ENCODE results near the gene ASB10.

The ASB10 gene

DNA sequence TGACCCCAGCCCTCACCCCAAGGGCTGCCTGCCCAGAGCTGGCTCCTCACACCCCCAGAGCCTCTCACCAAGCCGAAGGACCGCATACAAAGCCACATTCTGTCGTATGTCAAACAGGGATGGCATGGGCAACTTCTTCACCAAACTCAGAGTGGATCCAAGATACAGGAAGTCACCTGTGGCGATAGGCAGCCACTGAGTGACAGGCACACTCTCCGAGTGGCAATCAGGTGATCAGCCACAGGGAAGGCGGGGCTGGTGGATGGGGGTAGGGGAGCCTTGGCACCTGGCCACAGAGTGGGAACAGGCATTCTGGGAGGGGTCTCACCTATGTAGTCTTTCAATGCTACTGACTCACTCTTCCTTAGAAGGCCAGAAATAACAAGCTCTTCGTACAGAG is 7.1 kb upstream of the ASB10 start:
- Histone ChIP-seq H3K27ac (ENCODE audit: low read depth, low read length) (no peak overlapping the region), H3K79me2 (ENCODE audit: control insufficient read depth, insufficient read depth, low read length) (no peaks in the 10 kb centered on the region), H3K4me2 (ENCODE audit: low read length) (no peak overlapping the region), H3K4me3 (ENCODE audit: low read length) (no peak overlapping the region), H3K9ac (ENCODE audit: low read length) (no peak overlapping the region), H2BK5ac (ENCODE audit: low read length) (no peak overlapping the region), H2BK15ac (replicated peaks; ENCODE audit: low read depth) (no peak overlapping the region), H4K8ac (ENCODE audit: low read depth, low read length) (no peak overlapping the region), H3K79me1 (ENCODE audit: low read length) (no peaks in the 10 kb centered on the region), H4K5ac (ENCODE audit: low read length) (no peak overlapping the region), H2AK5ac (ENCODE audit: low read length) (no peak overlapping the region), H2BK120ac (ENCODE audit: low read depth, low read length) (no peak overlapping the region), H3K27me3 (ENCODE audit: insufficient read depth, low read length, poor library complexity) (no peaks in the 10 kb centered on the region), H3K4ac (ENCODE audit: low read depth, low read length) (no peak overlapping the region), H3K36me3 (ENCODE audit: control insufficient read depth, insufficient read depth, low read length) (no peaks in the 10 kb centered on the region), H3K56ac (ENCODE audit: low read length) (no peak overlapping the region), H3K4me1 (ENCODE audit: control insufficient read depth, low read depth, low read length) (no peaks in the 10 kb centered on the region), H3K18ac (ENCODE audit: low read length) (no peak overlapping the region), H3K23ac (ENCODE audit: low read length) (no peak overlapping the region)
- no peak for DNase-seq
- no CpG with 5 or more reads among the region's 7 CpGs for WGBS (ENCODE audit: extremely low coverage, insufficient coverage, low lambda C conversion rate)

DNA sequence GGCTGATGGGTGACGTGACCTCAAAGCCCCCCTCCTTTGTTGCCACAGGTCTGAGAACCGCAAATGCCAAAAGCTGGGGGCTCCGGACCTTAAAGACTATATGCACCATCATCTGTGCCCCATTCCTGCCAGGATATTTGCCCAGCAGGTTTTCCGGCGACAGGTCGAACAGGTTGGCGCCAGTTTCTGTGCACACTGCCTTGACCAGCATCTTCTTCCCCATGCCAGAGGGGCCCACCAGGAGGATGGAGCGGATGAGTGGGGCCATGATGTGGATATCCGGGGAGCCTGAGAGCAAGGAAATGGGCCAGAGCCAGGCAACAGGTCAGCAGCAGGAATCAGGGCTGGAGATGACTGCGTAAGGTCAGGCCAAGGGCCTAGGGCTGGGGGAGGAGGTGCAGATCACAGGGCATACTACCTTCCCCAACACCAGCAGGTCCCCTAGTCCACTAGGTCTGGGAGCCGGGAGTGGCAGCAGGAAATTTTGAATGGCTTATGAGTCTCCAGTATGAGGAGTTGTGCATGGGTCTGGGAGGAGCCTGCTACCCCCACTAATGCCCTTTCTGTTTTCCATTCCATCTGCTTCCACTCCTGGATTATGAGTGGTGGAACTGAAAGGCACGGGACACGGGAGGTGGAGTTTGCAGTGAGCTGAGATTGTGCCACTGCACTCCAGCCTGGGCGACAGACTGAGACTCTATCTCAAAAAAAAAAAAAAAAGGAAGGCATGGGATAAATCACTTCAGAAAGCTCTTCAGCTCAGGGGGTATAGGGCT is 6.3 kb upstream of the ASB10 start:
- no peaks in the 10 kb centered on the region for H3K79me2 ChIP-seq (ENCODE audit: control insufficient read depth, insufficient read depth, low read length)
- H3K4ac ChIP-seq (ENCODE audit: low read depth, low read length), result no peak overlapping the region
- H3K4me1 ChIP-seq (ENCODE audit: control insufficient read depth, low read depth, low read length), result no peaks in the 10 kb centered on the region
- H2BK15ac ChIP-seq (replicated peaks; ENCODE audit: low read depth), result no peak overlapping the region
- no peak overlapping the region for H2BK5ac ChIP-seq (ENCODE audit: low read length)
- H3K56ac ChIP-seq (ENCODE audit: low read length), result no peak overlapping the region
- no peak overlapping the region for H3K23ac ChIP-seq (ENCODE audit: low read length)
- H3K9ac ChIP-seq (ENCODE audit: low read length), result no peak overlapping the region
- no peak for DNase-seq
- H2BK120ac ChIP-seq (ENCODE audit: low read depth, low read length), result no peak overlapping the region
- H3K36me3 ChIP-seq (ENCODE audit: control insufficient read depth, insufficient read depth, low read length), result no peaks in the 10 kb centered on the region
- no peak overlapping the region for H4K8ac ChIP-seq (ENCODE audit: low read depth, low read length)
- WGBS (ENCODE audit: extremely low coverage, insufficient coverage, low lambda C conversion rate), result no CpG with 5 or more reads among the region's 14 CpGs
- no peak overlapping the region for H3K18ac ChIP-seq (ENCODE audit: low read length)
- no peak overlapping the region for H4K5ac ChIP-seq (ENCODE audit: low read length)
- no peaks in the 10 kb centered on the region for H3K27me3 ChIP-seq (ENCODE audit: insufficient read depth, low read length, poor library complexity)
- H3K4me2 ChIP-seq (ENCODE audit: low read length), result no peak overlapping the region
- no peak overlapping the region for H2AK5ac ChIP-seq (ENCODE audit: low read length)
- no peak overlapping the region for H3K27ac ChIP-seq (ENCODE audit: low read depth, low read length)
- H3K4me3 ChIP-seq (ENCODE audit: low read length), result no peak overlapping the region
- no peaks in the 10 kb centered on the region for H3K79me1 ChIP-seq (ENCODE audit: low read length)

DNA sequence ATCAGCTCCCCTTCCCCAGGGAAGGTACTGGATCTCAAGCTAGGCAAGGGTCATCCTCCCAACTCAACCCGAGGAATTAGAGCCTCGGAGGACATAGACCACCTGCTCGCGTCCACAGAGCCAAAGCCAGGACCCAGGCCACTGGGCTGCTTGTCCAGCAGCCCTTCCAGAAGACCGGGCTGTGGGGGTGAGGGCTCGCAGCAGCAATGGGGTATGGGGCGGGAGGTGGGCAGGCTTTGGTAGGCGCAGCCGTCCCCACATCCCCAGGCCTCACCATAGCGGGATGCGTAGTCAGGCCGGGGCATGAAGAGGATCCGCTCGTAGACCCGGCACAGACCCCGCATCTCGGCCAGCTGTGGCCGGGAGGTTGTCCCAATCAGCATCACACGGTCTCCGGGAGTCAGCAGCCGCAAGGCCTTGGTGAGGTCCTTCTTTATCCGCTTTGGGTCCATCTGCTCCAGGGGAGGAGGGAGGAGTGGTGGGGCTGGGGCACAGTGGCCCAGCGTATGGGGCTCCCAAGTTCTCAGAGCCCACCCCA is 5.0 kb upstream of the ASB10 start:
- H3K4ac ChIP-seq (ENCODE audit: low read depth, low read length), result no peak overlapping the region
- no peaks in the 10 kb centered on the region for H3K27me3 ChIP-seq (ENCODE audit: insufficient read depth, low read length, poor library complexity)
- H3K4me1 ChIP-seq (ENCODE audit: control insufficient read depth, low read depth, low read length), result no peaks in the 10 kb centered on the region
- DNase-seq, result no peak
- no peak overlapping the region for H3K9ac ChIP-seq (ENCODE audit: low read length)
- no peak overlapping the region for H3K56ac ChIP-seq (ENCODE audit: low read length)
- no peak overlapping the region for H4K5ac ChIP-seq (ENCODE audit: low read length)
- no peak overlapping the region for H3K23ac ChIP-seq (ENCODE audit: low read length)
- no peak overlapping the region for H3K4me3 ChIP-seq (ENCODE audit: low read length)
- no peak overlapping the region for H2BK5ac ChIP-seq (ENCODE audit: low read length)
- no peak overlapping the region for H2BK15ac ChIP-seq (replicated peaks; ENCODE audit: low read depth)
- H3K79me2 ChIP-seq (ENCODE audit: control insufficient read depth, insufficient read depth, low read length), result no peaks in the 10 kb centered on the region
- no peaks in the 10 kb centered on the region for H3K36me3 ChIP-seq (ENCODE audit: control insufficient read depth, insufficient read depth, low read length)
- H2BK120ac ChIP-seq (ENCODE audit: low read depth, low read length), result no peak overlapping the region
- H3K79me1 ChIP-seq (ENCODE audit: low read length), result no peaks in the 10 kb centered on the region
- no peak overlapping the region for H2AK5ac ChIP-seq (ENCODE audit: low read length)
- no peak overlapping the region for H3K4me2 ChIP-seq (ENCODE audit: low read length)
- WGBS (ENCODE audit: extremely low coverage, insufficient coverage, low lambda C conversion rate), result no CpG with 5 or more reads among the region's 23 CpGs
- H3K27ac ChIP-seq (ENCODE audit: low read depth, low read length), result no peak overlapping the region
- H3K18ac ChIP-seq (ENCODE audit: low read length), result no peak overlapping the region
- H4K8ac ChIP-seq (ENCODE audit: low read depth, low read length), result no peak overlapping the region

DNA sequence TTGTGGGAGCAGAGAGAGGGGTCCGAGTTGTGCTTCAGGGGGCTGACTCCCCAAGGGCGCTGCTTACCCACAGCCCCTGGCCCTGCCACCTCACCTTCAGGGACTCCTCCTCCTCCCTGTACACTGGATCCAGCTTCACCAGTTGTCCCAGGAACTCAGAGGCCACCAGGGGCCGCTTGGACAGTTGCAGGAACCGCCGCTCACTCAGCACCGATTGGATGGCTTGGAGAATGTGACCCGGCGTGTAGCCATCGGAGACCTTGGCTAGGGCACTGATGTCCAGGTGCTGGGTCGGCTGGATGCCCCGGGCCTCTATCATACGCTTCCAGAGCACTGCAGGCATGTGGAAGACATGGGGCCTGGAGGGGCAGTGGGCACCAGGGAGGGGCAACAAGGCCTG is 4.5 kb upstream of the ASB10 start:
- no peaks in the 10 kb centered on the region for H3K36me3 ChIP-seq (ENCODE audit: control insufficient read depth, insufficient read depth, low read length)
- no peak for DNase-seq
- H3K27me3 ChIP-seq (ENCODE audit: insufficient read depth, low read length, poor library complexity), result no peaks in the 10 kb centered on the region

DNA sequence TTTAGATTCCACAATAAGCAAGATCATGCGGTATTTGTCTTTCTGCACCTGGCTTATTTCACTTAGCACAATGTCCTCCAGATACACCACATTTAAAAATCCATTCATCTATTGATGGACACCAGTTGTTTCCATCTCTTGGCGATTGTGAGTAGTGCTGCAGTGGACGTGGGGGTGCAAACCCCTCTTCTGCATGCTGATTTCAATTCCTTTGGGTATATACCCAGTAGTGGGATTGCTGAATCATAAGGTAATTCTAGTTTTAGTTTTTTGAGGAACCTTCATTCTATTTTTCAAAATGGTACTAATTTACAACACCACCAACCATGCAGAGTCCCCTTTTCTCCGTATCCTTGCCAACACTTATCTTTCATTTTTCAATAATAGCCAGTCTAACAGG is 2.0 kb upstream of the ASB10 start:
- H3K79me2 ChIP-seq (ENCODE audit: control insufficient read depth, insufficient read depth, low read length), result no peaks in the 10 kb centered on the region
- H4K5ac ChIP-seq (ENCODE audit: low read length), result no peak overlapping the region
- DNase-seq, result no peak
- no peak overlapping the region for H4K8ac ChIP-seq (ENCODE audit: low read depth, low read length)
- H3K36me3 ChIP-seq (ENCODE audit: control insufficient read depth, insufficient read depth, low read length), result no peaks in the 10 kb centered on the region
- H3K9ac ChIP-seq (ENCODE audit: low read length), result no peak overlapping the region
- no peak overlapping the region for H2AK5ac ChIP-seq (ENCODE audit: low read length)
- H2BK15ac ChIP-seq (replicated peaks; ENCODE audit: low read depth), result no peak overlapping the region
- no peak overlapping the region for H3K23ac ChIP-seq (ENCODE audit: low read length)
- H3K27ac ChIP-seq (ENCODE audit: low read depth, low read length), result no peak overlapping the region
- H3K18ac ChIP-seq (ENCODE audit: low read length), result no peak overlapping the region
- no peak overlapping the region for H3K56ac ChIP-seq (ENCODE audit: low read length)
- no peak overlapping the region for H3K4ac ChIP-seq (ENCODE audit: low read depth, low read length)
- no peak overlapping the region for H2BK5ac ChIP-seq (ENCODE audit: low read length)
- no CpG with 5 or more reads among the region's 4 CpGs for WGBS (ENCODE audit: extremely low coverage, insufficient coverage, low lambda C conversion rate)
- H3K4me1 ChIP-seq (ENCODE audit: control insufficient read depth, low read depth, low read length), result no peaks in the 10 kb centered on the region
- no peaks in the 10 kb centered on the region for H3K79me1 ChIP-seq (ENCODE audit: low read length)
- H2BK120ac ChIP-seq (ENCODE audit: low read depth, low read length), result no peak overlapping the region
- no peaks in the 10 kb centered on the region for H3K27me3 ChIP-seq (ENCODE audit: insufficient read depth, low read length, poor library complexity)
- no peak overlapping the region for H3K4me2 ChIP-seq (ENCODE audit: low read length)
- H3K4me3 ChIP-seq (ENCODE audit: low read length), result no peak overlapping the region

More for the DNA sequence above, 4.5 kb upstream of the ASB10 start:
- no peaks in the 10 kb centered on the region for H3K79me2 ChIP-seq (ENCODE audit: control insufficient read depth, insufficient read depth, low read length)
- no peak overlapping the region for H2BK120ac ChIP-seq (ENCODE audit: low read depth, low read length)
- H3K4me3 ChIP-seq (ENCODE audit: low read length), result no peak overlapping the region
- H3K79me1 ChIP-seq (ENCODE audit: low read length), result no peaks in the 10 kb centered on the region
- no peaks in the 10 kb centered on the region for H3K4me1 ChIP-seq (ENCODE audit: control insufficient read depth, low read depth, low read length)
- H4K5ac ChIP-seq (ENCODE audit: low read length), result no peak overlapping the region
- no peak overlapping the region for H4K8ac ChIP-seq (ENCODE audit: low read depth, low read length)
- H3K23ac ChIP-seq (ENCODE audit: low read length), result no peak overlapping the region
- no peak overlapping the region for H3K4me2 ChIP-seq (ENCODE audit: low read length)
- H3K4ac ChIP-seq (ENCODE audit: low read depth, low read length), result no peak overlapping the region
- no CpG with 5 or more reads among the region's 12 CpGs for WGBS (ENCODE audit: extremely low coverage, insufficient coverage, low lambda C conversion rate)
- H2BK15ac ChIP-seq (replicated peaks; ENCODE audit: low read depth), result no peak overlapping the region
- no peak overlapping the region for H3K18ac ChIP-seq (ENCODE audit: low read length)
- H3K27ac ChIP-seq (ENCODE audit: low read depth, low read length), result no peak overlapping the region
- H3K56ac ChIP-seq (ENCODE audit: low read length), result no peak overlapping the region
- no peak overlapping the region for H2AK5ac ChIP-seq (ENCODE audit: low read length)
- H3K9ac ChIP-seq (ENCODE audit: low read length), result no peak overlapping the region
- H2BK5ac ChIP-seq (ENCODE audit: low read length), result no peak overlapping the region

DNA sequence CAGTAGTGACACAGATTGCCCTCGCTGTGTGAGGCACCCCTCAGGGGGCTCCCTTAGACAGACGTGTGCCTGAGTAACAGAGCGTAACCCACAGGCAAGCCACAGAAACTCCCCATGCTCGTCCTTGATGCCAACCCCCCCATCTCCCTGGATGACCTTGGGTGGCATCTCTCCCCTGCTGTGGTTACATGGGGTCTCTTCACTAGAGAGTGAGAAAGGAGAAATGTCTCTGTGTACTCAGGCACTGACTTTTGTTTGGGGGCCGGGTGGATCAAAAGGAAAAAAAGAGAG is 1.1 kb upstream of the ASB10 start:
- Histone ChIP-seq H3K4me1 (ENCODE audit: control insufficient read depth, low read depth, low read length) (no peaks in the 10 kb centered on the region), H3K9ac (ENCODE audit: low read length) (no peak overlapping the region), H2BK5ac (ENCODE audit: low read length) (no peak overlapping the region), H3K23ac (ENCODE audit: low read length) (no peak overlapping the region), H3K18ac (ENCODE audit: low read length) (no peak overlapping the region), H3K4me3 (ENCODE audit: low read length) (no peak overlapping the region), H4K5ac (ENCODE audit: low read length) (no peak overlapping the region), H3K36me3 (ENCODE audit: control insufficient read depth, insufficient read depth, low read length) (no peaks in the 10 kb centered on the region), H3K79me1 (ENCODE audit: low read length) (no peaks in the 10 kb centered on the region), H3K27ac (ENCODE audit: low read depth, low read length) (no peak overlapping the region), H3K56ac (ENCODE audit: low read length) (no peak overlapping the region), H3K4me2 (ENCODE audit: low read length) (no peak overlapping the region), H2AK5ac (ENCODE audit: low read length) (no peak overlapping the region), H4K8ac (ENCODE audit: low read depth, low read length) (no peak overlapping the region), H2BK120ac (ENCODE audit: low read depth, low read length) (no peak overlapping the region), H3K27me3 (ENCODE audit: insufficient read depth, low read length, poor library complexity) (no peaks in the 10 kb centered on the region), H3K79me2 (ENCODE audit: control insufficient read depth, insufficient read depth, low read length) (no peaks in the 10 kb centered on the region), H3K4ac (ENCODE audit: low read depth, low read length) (no peak overlapping the region), H2BK15ac (replicated peaks; ENCODE audit: low read depth) (no peak overlapping the region)
- DNase-seq, result no peak
- no CpG with 5 or more reads among the region's 5 CpGs for WGBS (ENCODE audit: extremely low coverage, insufficient coverage, low lambda C conversion rate)

Data from mesendoderm (in vitro differentiated cells).